Measurements from ENCODE around the gene EEFSEC.

- TF ChIP-seq CTCF (IDR thresholded peaks at IDR 0.05; ENCODE audit: low read length): no peak
- TF ChIP-seq EZH2 (optimal IDR thresholded peaks at IDR 0.05; ENCODE audit: low read depth, low read length): no peak
- TF ChIP-seq EZH2phosphoT487 (IDR thresholded peaks at IDR 0.05; ENCODE audit: low read length): no peak
These were observed 65.4 kb downstream of the EEFSEC start for GRCh38 chr3:128218548-128219257.

All from MM.1S (cell line).